ENCODE results near the gene PLBD2.

DNA sequence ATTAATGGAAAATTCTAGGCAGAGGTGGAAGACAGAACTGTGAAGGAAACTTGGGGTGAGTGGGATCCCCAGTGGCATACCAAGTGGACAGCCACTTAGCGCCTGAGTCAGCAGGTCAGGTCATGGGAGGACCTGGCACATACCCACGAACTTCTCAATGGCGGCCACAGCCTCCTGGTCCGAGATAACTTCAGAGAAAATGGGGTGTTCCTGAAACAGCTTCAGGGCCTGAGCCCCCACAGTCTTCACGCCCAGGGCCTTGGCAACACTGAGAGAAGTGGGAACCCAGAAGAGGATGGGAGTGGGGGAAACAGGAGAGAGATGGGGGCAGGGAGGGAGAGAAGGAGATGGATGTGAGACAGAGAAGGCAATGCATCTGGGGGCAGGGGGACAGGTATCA, 35.4 kb downstream of the PLBD2 start:
- TF ChIP-seq CTCF (IDR thresholded peaks at IDR 0.05) (no peak), POLR2A (IDR thresholded peaks at IDR 0.05) (no peak)
